DMS153 (cell line): ENCODE data around the gene PADI4.
A peak's percentile ranks its signal among the peaks of the same experiment; 100 is the strongest.
"Not testable (repeated sequence)": the region's sequence is repeated elsewhere in the genome, so short reads cannot be mapped to it uniquely, and the experiment has no call there.

Experiments used
- DNase-seq: peaks from one replicate; lab custom pipeline; 2025; lab: John Stamatoyannopoulos, UW

The PADI4 gene

DNA sequence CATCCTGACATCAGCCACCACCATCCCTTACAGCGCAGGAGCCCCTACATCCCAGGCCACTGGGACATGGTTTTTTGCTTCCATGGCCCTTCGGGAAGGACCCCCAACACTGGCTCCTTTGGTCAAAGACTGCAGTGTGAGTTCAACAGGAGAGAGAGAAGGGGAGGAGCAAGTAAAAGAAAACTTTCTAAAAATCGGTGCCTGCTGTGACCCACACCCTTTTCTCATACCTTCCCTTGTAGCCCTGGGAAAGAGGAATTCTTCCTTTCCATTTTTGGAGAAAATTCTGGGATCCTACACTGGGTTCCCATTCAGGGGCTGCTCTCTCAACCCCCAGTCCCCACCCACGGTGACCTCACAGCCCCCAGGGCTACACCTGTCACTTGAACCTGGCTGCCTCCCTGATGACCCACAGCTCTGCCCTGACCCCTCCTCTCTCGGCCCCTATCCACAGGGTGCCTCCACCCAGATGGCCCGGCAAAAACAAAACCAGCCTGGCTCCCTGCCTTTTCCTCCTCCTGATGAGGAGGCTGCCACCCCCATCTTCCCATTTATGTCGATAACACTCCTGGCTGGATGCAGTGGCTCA lies 7.6 kb downstream of the PADI4 start:
- no peak for DNase-seq

GRCh38 chr1:17316704-17317103 lies 8.7 kb downstream of the PADI4 start:
- no peak for DNase-seq

DNA sequence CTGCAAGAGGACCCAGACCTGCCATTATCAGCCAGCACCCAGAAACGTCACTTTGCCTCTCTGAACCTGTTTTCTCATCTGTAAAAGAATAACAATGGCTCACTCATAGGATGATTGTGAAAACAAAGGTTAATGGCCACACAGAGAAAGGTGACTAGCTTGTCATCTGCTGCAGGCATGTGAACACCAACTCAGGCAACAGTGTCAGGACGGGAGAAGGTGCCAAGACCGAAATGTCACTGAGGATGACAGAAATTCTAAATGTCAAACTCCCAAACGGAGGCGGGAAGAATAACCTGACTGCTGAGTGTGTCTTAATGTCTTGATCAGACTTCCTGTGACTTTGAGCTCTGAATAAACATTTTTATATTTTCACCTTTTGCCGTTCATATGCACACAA lies 10.3 kb downstream of the PADI4 start:
- DNase-seq = no peak

- DNase-seq = no peak
These were observed 11.8 kb downstream of the PADI4 start for GRCh38 chr1:17319561-17320350.

DNA sequence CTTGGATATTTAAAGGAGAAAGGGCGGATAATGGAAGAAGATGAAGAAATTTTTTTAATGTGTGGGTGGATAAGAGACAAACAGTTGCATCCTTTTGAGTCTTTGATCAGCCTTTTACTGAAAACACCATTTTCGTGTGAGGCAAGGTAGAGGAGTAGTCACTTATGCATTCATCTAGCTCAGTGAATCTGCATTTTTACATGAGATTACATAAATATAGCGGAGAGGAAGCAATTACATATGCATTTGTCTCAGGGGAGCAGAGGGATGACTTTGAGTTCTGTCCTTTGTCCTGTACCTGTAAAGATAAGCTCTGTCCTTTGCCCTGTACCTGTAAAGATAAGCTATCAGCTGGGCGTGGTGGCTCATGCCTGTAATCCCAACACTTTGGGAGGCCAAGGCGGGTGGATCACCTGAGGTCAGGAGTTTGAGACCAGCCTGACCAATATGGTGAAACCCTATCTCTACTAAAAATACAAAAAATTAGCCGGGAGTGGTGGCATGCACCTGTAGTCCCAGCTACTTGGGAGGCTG lies 13.9 kb downstream of the PADI4 start:
- DNase-seq = not testable (repeated sequence)

DNA sequence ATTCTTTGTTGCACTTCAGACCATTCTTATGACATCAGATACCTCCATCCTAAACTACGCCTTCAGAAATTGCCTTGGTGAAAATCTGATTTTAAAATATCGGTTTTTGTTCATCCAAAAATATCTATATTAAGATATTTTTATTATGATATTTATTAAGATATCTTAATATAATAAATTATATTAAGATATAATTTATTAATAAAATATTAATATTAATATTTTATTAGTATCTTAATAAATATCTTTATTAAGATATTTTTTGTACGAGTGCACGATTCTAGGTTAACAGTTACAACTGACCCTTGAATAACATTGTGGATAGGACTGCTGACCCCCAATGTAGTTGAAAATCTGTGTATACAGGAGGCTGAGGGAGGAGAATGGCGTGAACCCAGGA lies 20.9 kb downstream of the PADI4 start:
- no peak for DNase-seq

DNA sequence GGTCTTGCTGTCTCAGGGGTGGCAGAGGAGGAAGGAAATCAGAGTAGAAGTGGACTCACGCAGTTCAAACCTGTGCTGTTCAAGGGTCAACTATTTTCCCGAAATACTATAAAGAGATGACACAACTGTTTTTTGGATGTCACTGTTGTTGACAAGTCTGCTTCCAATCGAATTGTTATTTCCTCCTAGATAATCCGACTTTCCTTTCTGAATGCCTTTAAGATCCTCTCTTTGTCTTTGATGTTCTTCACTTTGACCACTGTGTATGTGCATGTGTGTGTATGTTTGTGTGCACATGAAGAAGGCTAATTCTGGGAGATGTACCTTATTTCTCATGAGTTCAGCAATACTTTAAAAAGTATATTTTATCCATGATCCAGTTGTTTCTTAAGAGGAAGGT lies 21.6 kb downstream of the PADI4 start:
- DNase-seq = no peak

GRCh38 chr1:17330856-17331255 lies 22.9 kb downstream of the PADI4 start:
- no peak for DNase-seq

GRCh38 chr1:17333081-17333480 lies 25.1 kb downstream of the PADI4 start:
- DNase-seq = no peak

GRCh38 chr1:17335821-17336710 lies 28.1 kb downstream of the PADI4 start:
- peak; percentile 40 for DNase-seq

GRCh38 chr1:17338706-17339493 lies 30.9 kb downstream of the PADI4 start:
- DNase-seq = no peak

DNA sequence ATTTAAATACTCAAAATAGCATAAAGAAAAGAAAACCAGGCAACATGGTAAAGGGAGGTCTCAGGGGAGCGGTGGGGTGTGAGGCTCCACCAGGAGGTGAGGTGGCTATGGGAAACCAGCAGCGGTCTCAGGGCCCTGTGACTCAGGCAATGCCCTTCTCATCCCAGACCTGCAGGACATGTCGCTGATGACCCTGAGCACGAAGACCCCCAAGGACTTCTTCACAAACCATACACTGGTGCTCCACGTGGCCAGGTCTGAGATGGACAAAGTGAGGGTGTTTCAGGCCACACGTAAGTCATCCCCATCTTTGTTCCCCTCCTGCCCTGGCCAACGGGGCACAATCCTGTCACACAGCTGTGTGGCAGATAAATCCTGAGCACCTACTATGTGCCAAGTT lies 31.5 kb downstream of the PADI4 start:
- DNase-seq = no peak

DNA sequence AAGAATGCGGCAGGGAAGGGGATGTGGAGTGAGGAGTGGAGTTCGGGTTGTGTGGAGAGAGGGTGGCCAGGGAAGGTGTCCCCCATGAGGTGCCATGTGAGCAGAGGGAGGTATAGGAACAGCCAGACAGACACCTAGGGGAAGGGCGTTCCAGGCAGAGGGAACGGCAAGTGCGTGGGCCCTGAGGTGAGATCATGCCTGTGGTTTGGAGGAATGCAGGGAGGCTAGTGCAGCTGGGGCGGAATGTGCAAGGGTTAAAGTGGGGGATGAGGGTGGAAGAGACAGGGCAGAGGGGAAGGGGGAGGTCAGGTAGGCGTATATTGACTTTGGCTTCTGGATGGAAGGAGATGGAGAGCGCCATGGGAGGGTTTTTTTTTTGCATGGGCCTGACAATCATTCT lies 32.4 kb downstream of the PADI4 start:
- no peak for DNase-seq

- no peak for DNase-seq
These were observed 34.0 kb downstream of the PADI4 start for GRCh38 chr1:17342014-17342441.

DNA sequence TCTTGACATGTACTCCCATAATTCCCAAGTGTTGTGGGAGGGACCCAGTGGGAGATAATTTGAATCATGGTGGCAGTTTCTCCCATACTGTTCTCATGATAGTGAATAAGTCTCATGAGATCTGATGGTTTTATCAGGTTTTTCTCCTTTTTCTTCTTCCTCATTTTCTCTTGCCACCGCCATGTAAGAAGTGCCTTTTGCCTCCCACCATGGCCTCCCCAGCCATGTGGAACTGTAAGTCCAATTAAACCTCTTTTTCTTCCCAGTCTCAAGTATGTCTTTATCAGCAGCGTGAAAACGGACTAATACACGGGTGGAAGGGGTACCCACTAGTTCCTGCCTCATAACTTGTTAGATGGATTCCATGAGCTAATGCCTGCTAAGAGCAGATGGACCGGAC lies 37.5 kb downstream of the PADI4 start:
- not testable (repeated sequence) for DNase-seq

GRCh38 chr1:17346046-17346789 lies 38.2 kb downstream of the PADI4 start:
- DNase-seq = no peak

GRCh38 chr1:17347769-17348592 lies 40.0 kb downstream of the PADI4 start:
- no peak for DNase-seq

DNA sequence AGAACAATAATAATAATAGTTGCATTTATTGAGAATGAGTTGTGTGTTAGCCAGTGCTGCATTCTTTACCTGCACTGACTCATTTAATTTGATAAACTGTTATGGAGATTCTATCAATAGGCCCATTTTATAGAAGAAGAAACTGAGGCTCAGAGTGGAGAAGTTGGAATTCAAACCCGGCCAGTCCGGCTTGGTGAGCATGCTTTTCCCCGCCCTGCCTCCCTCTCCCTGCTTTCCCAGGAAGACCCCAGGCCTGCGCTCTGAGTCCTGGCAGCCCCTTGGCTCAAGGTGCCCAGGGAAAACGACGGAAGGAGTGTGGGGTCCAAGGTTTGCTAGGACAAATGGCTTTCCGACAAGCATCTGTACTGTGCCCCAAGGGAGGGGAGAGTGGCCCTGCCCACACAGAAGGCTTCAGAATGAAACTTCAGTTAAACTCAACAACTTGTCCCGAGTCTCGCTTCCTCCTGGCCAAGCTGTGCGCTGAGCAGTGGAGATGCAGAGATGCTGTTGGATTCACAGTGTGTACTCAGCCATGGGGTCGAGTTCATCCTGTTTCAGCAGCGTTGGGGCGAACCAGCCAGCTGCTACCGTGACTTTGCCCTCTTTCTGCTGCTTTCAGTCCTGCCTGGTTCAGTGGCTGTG lies 40.7 kb downstream of the PADI4 start:
- no peak for DNase-seq

GRCh38 chr1:17350083-17350482 lies 42.1 kb downstream of the PADI4 start:
- DNase-seq = peak; percentile 8
